Activated naive CD4-positive, alpha-beta T cell treated with anti-CD3 and anti-CD28 coated beads for 36 hours (primary cell): ENCODE results near the gene FBXW11. TPM values are rescaled to one million over a fixed set of nuclear protein-coding genes. Genes with fewer than 3 reads are reported as not detected.

Source experiments
- CTCF ChIA-PET: fragments of 350-600 bp; sonication (Branson Sonifier 250); formaldehyde crosslinking; loops from one replicate; lab custom pipeline; 2021; ENCODE audit warnings: antibody characterized with exemption; lab: Charles Lee
- DNase-seq: peaks from one replicate; pipeline ENCODE4 v3.0.0-alpha.2; 2020
- H3K27ac Mint-ChIP-seq: one replicate; pipeline ENCODE4 v1.8.0; 2021; ENCODE audit warnings: mild to moderate bottlenecking, mixed read lengths
- H3K27me3 Mint-ChIP-seq: one replicate; pipeline ENCODE4 v1.8.0; 2021; ENCODE audit warnings: low read depth, mixed read lengths
- H3K36me3 Mint-ChIP-seq: one replicate; pipeline ENCODE4 v1.8.0; 2021; ENCODE audit warnings: low read depth, mixed read lengths
- H3K4me1 Mint-ChIP-seq: one replicate; pipeline ENCODE4 v1.8.0; 2021; ENCODE audit warnings: low read depth, mixed read lengths
- H3K4me3 Mint-ChIP-seq: one replicate; pipeline ENCODE4 v1.8.0; 2021; ENCODE audit warnings: mild to moderate bottlenecking, moderate library complexity, mixed read lengths
- H3K9me3 Mint-ChIP-seq: one replicate; pipeline ENCODE4 v1.8.0; 2021; ENCODE audit warnings: mixed read lengths
- intact Hi-C: fragments of 100-400 bp; cut with micrococcal nuclease; formaldehyde crosslinking; loops from one replicate; pipeline ENCODE4 v1.15.1; 2023
- total RNA-seq, 2 experiments: library from RNA; stranded (reverse); gene quantifications; one replicate each; pipeline ENCODE4 v1.2.3, GENCODE V29; 2021

The FBXW11 gene
- total RNA-seq, 2 experiments from 2014 or later, result 32.8 to 35.5 TPM

DNA sequence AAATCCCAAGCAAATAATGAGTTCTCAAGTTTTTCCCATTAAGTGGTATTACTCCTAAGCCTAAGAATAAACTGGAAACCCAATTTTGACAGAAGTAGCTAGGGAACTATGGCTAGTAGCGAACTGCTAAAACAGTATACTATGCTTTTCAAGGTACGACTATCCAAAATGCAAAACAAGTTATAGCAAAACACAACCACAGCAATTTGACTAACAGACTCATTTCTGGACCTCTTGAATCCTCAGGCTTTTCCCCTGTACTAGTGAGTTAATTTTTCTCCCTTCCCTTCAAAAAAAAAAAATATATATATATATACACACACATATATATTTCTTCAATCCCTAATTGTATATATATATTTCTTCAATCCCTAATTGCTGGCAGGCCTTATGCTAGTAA is 7.3 kb downstream of the FBXW11 start:
- DNase-seq, result no peak
- Mint-ChIP-seq H3K4me3 (no peak overlapping the region), H3K27me3 (no peaks in the 10 kb centered on the region), H3K36me3 (peaks cover 25% of the 10 kb centered on the region), H3K27ac (no peak overlapping the region), H3K9me3 (no peaks in the 10 kb centered on the region), H3K4me1 (peaks cover 69% of the 10 kb centered on the region)
- intact Hi-C loops, result no loop called here
- CTCF ChIA-PET, result interaction anchor here (0.6 kb wide), 3 partner anchors 115 to 498 kb away, joined by 3 to 5 read pairs (median 3); no protein-coding TSS in a partner anchor

DNA sequence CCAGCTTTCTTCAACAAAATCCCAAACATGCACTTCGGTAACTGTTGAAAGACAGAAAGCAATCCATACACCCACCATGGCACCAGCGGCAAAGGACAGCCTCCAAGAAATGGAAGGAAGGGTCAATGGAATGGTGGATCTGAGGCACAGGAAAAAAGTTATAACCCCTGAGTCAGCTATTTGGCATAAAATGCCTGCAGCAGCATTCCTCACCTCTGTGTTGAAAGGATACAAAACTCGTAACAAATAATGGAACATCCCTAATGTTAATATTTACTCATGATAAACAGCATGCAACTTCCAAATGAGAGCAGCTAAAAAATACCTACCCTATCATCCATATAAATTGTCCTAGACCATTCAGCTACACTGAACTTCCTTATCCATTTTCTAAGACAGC is 9.4 kb downstream of the FBXW11 start:
- H3K4me1 Mint-ChIP-seq, result peaks cover 57% of the 10 kb centered on the region
- H3K27ac Mint-ChIP-seq, result no peak overlapping the region
- H3K4me3 Mint-ChIP-seq, result no peak overlapping the region
- no peaks in the 10 kb centered on the region for H3K9me3 Mint-ChIP-seq
- CTCF ChIA-PET, result interaction anchor here (0.6 to 1.5 kb wide), 3 partner anchors 8 to 85 kb away, joined by 3 to 4 read pairs (median 3); no protein-coding TSS in a partner anchor
- intact Hi-C loops, result no loop called here
- peaks cover 32% of the 10 kb centered on the region for H3K36me3 Mint-ChIP-seq
- no peaks in the 10 kb centered on the region for H3K27me3 Mint-ChIP-seq
- DNase-seq, result no peak

DNA sequence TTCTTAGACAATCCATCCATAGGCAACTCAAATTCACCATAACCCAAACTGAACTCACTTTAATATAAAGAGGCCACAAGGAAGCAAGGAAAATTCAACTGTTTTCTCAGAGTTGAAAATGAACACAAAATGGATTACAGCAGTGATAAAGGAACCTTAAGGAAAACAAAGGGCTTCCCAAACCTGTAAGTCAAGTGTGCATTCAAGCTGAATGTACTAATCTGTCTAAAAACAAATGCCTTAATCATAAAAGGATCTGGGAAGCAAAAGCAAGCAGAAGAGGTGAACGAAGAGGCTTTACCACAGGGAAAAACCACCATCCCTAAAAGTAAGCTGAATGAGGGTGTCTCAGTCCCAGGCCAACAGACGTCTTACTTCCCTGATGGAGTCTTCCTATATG is 13.6 kb downstream of the FBXW11 start:
- peaks cover 47% of the 10 kb centered on the region for H3K36me3 Mint-ChIP-seq
- H3K27ac Mint-ChIP-seq, result no peak overlapping the region
- CTCF ChIA-PET, result interaction anchor here (1.2 kb wide), 1 partner anchor 98 kb away, joined by 3 read pairs; no protein-coding TSS in a partner anchor

DNA sequence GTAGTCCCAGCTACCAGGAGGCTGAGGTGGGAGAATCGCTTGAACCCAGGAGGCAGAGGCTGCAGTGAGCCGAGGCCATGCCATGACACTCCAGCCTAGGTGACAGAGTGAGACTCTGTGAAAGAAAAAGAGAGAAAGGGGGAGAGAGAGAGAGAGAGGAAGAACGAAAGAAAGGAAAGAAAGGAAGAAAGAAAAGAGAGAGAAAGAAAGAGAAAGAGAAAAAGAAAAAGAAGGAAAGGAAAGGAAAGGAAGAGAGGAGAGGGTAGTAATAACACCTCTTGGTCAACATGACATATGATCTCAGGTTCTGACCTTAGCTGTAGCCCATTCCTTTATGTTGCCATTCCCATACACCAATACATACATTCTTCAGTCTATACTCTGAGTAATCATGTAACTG is 14.1 kb downstream of the FBXW11 start:
- Mint-ChIP-seq H3K27me3 (no peaks in the 10 kb centered on the region), H3K9me3 (no peaks in the 10 kb centered on the region), H3K4me1 (peaks cover 51% of the 10 kb centered on the region), H3K27ac (no peak overlapping the region), H3K4me3 (no peak overlapping the region), H3K36me3 (peaks cover 47% of the 10 kb centered on the region)
- intact Hi-C loops, result no loop called here
- DNase-seq, result no peak
- CTCF ChIA-PET, result no interaction called here

More for the DNA sequence above, 13.6 kb downstream of the FBXW11 start:
- no peak overlapping the region for H3K4me3 Mint-ChIP-seq
- no peaks in the 10 kb centered on the region for H3K9me3 Mint-ChIP-seq
- no peak for DNase-seq
- H3K27me3 Mint-ChIP-seq, result no peaks in the 10 kb centered on the region
- H3K4me1 Mint-ChIP-seq, result peaks cover 54% of the 10 kb centered on the region
- intact Hi-C loops, result no loop called here

DNA sequence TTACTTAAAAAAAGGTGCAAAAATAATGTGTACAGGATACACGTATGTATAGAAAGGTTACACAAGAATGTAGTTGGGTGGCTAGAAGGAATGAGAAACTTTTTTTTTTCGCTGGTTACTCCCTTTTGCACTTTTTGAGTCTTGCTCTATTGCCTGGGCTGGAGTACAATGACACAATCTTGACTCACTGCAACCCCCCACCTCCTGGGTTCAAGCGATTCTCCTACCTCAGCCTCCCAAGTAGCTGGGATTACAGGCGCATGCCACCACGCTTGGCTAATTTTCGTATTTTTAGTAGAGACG is 15.8 kb downstream of the FBXW11 start:
- no peak overlapping the region for H3K27ac Mint-ChIP-seq
- CTCF ChIA-PET, result interaction anchor here (0.6 to 1.5 kb wide), 2 partner anchors 15 to 477 kb away, joined by 3 read pairs; no protein-coding TSS in a partner anchor

DNA sequence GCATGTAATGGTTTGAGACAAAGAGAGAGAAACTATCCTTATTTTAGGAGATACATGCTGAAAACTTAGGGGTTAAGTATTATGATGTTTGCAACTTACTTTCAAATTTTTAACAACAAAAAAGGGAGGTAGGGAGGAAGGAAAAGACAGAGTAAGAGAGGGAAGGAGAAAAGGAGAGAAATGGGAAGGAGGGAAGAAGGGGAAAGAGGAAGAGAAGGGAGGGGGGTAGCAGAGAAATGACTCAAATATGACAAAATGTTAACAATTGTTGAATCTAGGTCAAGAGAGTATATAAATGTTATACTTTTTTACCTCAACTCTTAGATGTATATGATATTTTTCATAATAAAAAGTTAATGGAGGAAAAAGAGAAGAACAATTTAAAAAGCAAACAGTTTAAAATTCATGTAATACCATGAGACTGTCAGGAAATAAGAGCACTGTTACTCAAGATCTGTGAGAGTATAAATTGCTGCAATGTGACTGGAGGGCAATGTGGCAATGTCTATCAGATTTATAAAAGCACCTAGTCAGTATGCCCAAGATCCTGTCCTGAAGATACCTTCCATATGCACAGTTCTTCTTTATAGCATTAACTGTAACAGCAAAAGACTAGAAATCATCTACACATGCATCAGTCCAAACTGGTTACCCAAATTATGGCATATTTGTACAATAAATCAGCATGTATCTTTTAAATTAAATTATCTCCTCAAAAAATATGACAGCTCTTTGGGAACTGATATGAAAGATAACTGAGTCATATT is 16.3 kb downstream of the FBXW11 start:
- intact Hi-C loops, result loop anchor here (1.0 to 5.0 kb wide), 7 partner anchors 15 to 603 kb away; partner anchors contain the start of gene NPM1
- H3K27ac Mint-ChIP-seq, result no peak overlapping the region
- no peak for DNase-seq
- CTCF ChIA-PET, result interaction anchor here (0.6 to 1.5 kb wide), 4 partner anchors 15 to 477 kb away, joined by 3 to 7 read pairs (median 3); no protein-coding TSS in a partner anchor
- peaks cover 59% of the 10 kb centered on the region for H3K4me1 Mint-ChIP-seq
- H3K9me3 Mint-ChIP-seq, result no peaks in the 10 kb centered on the region
- no peak overlapping the region for H3K4me3 Mint-ChIP-seq
- H3K36me3 Mint-ChIP-seq, result peaks cover 41% of the 10 kb centered on the region
- H3K27me3 Mint-ChIP-seq, result no peaks in the 10 kb centered on the region

More for the DNA sequence above, 15.8 kb downstream of the FBXW11 start:
- H3K4me1 Mint-ChIP-seq, result peaks cover 58% of the 10 kb centered on the region
- no peak overlapping the region for H3K4me3 Mint-ChIP-seq
- no peak for DNase-seq
- no peaks in the 10 kb centered on the region for H3K9me3 Mint-ChIP-seq
- H3K36me3 Mint-ChIP-seq, result peaks cover 43% of the 10 kb centered on the region
- H3K27me3 Mint-ChIP-seq, result no peaks in the 10 kb centered on the region
- intact Hi-C loops, result no loop called here

DNA sequence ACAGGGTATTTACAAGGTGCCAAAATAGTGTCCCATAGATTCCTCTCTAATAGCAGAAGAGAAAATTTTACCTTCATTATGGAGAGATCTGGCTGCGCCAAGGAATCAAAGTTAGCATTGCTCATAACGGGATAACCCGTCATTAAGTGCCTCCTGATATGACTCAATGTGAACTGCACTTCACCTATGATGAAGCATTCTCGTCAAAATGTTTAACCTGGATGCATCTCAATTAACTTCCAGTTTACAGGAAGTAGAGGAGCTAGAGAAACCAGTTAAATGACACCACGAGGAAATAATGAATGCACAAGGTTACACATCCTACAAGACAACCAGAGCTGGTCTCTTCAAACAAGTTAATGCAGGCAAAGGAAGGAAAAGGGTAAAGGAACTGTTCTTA is 17.2 kb downstream of the FBXW11 start:
- H3K4me1 Mint-ChIP-seq, result peaks cover 62% of the 10 kb centered on the region

DNA sequence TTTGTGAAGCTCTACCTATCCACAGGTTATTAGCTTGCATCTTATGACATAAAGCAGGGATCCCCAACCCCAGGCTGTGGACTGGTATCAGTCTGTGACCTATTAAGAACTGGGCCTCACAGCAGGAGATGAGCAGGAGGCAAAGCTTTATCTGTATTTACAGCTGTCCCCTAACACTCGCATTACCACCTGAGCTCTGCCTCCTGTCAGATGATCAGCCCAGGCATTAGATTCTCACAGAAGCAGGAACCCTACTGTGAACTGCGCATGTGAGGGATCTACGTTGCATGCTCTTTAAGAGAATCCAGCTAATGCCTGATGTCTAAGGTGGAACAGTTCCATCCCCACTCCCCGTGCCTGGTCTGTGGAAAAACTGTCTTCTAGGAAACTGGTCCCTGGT is 19.7 kb downstream of the FBXW11 start:
- CTCF ChIA-PET, result interaction anchor here (2.0 to 3.1 kb wide), 2 partner anchors 28 to 74 kb away, joined by 5 to 13 read pairs; no protein-coding TSS in a partner anchor
- Mint-ChIP-seq H3K9me3 (peaks cover 1% of the 10 kb centered on the region), H3K27me3 (no peaks in the 10 kb centered on the region), H3K4me3 (no peak overlapping the region), H3K36me3 (peaks cover 45% of the 10 kb centered on the region), H3K4me1 (peaks cover 68% of the 10 kb centered on the region), H3K27ac (no peak overlapping the region)
- intact Hi-C loops, result loop anchor here (5.0 kb wide), 3 partner anchors 191 to 599 kb away; partner anchors contain the start of gene NPM1
- DNase-seq, result no peak

More for the DNA sequence above, 17.2 kb downstream of the FBXW11 start:
- Mint-ChIP-seq H3K36me3 (peaks cover 40% of the 10 kb centered on the region), H3K27ac (peak overlapping the region; percentile 63), H3K9me3 (no peaks in the 10 kb centered on the region), H3K27me3 (no peaks in the 10 kb centered on the region), H3K4me3 (no peak overlapping the region)
- DNase-seq, result peak; percentile 64
- CTCF ChIA-PET, result interaction anchor here (0.7 to 1.1 kb wide), 3 partner anchors 27 to 77 kb away, joined by 3 to 7 read pairs (median 3); no protein-coding TSS in a partner anchor
- intact Hi-C loops, result loop anchor here (1.0 to 5.0 kb wide), 7 partner anchors 16 to 602 kb away; partner anchors contain the start of gene NPM1

DNA sequence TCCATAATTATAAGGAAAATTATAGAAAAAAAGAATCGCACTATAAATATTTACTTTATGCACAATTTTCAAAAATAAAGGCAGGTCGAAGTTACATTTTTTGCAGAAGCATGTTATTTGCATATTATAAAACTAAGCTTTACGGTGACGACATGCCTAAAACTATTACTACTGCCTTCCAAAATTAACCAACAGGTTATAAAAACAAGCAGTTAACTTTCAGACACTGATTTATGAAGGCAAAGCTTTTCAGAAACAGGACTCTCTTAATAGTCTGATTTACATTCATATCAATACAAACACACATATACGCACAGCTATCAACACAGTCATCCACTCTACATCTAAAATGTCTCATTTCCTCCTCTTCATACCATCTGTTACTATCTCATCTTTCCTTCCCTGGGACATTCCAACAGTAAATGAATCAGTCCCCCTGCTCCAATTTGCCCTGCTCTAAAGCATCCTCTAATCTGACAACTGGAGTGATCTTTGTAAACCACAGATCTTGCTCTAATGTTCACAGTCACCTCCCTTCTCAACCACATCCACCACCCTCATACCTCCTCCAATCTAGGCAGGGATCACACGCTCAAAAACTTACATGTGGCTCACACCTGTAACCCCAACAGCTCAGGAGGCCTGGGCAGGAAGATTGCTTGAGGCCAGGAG is 21.6 kb downstream of the FBXW11 start:
- no peaks in the 10 kb centered on the region for H3K27me3 Mint-ChIP-seq
- H3K9me3 Mint-ChIP-seq, result peaks cover 14% of the 10 kb centered on the region
- H3K27ac Mint-ChIP-seq, result peak overlapping the region; percentile 50
- intact Hi-C loops, result loop anchor here (1.0 to 5.0 kb wide), 8 partner anchors 19 to 598 kb away; partner anchors contain the start of genes FBXW11 and NPM1
- H3K4me1 Mint-ChIP-seq, result peaks cover 55% of the 10 kb centered on the region
- peaks cover 47% of the 10 kb centered on the region for H3K36me3 Mint-ChIP-seq
- peak; percentile 63 for DNase-seq
- H3K4me3 Mint-ChIP-seq, result no peak overlapping the region
- CTCF ChIA-PET, result interaction anchor here (1.8 to 2.0 kb wide), 2 partner anchors 26 to 73 kb away, joined by 5 read pairs; no protein-coding TSS in a partner anchor

DNA sequence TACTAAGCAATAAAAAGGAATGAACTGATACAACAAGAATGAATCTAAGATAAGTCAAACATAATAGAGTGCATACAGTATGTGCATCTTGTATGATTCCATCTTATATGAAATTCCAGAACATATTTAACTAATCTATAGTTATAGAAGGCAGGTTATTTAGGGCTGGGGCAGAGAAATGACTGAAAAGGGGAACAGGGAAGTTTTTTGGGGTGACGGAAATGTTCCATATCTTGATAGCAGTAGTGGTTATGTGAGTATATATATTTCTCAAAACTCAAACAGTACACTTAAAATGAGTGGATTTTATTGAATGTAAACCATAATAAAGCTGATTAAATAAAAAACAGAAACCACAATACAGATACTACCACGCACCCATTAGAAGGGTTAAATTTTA is 24.6 kb downstream of the FBXW11 start:
- Mint-ChIP-seq H3K4me1 (peaks cover 52% of the 10 kb centered on the region), H3K27ac (no peak overlapping the region), H3K9me3 (peaks cover 23% of the 10 kb centered on the region), H3K4me3 (no peak overlapping the region), H3K27me3 (no peaks in the 10 kb centered on the region), H3K36me3 (peaks cover 47% of the 10 kb centered on the region)
- intact Hi-C loops, result no loop called here
- CTCF ChIA-PET, result no interaction called here
- DNase-seq, result no peak

DNA sequence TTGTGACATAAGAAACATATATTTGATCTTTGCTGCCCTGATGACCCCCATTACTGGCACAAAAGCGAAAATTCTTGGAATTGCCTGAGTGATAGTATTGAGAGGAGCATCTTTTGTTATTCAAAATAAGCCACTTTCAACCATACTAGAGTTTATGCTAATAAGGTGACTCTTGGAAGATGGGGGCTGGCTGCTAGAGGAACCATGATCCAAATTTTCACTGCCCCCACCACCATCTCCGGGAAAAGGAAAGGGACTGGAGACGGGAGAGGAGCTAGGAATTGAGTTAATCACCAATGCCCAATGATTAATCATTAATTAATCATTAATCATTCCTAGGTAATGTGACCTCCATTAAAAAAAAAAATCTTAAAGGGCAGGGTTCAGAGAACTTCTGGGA is 25.6 kb downstream of the FBXW11 start:
- peaks cover 23% of the 10 kb centered on the region for H3K9me3 Mint-ChIP-seq
- DNase-seq, result no peak
- no peaks in the 10 kb centered on the region for H3K27me3 Mint-ChIP-seq
- intact Hi-C loops, result no loop called here
- peaks cover 54% of the 10 kb centered on the region for H3K4me1 Mint-ChIP-seq
- CTCF ChIA-PET, result interaction anchor here (0.6 kb wide), 1 partner anchor 16 kb away, joined by 3 read pairs; no protein-coding TSS in a partner anchor
- H3K4me3 Mint-ChIP-seq, result no peak overlapping the region
- no peak overlapping the region for H3K27ac Mint-ChIP-seq
- peaks cover 44% of the 10 kb centered on the region for H3K36me3 Mint-ChIP-seq

DNA sequence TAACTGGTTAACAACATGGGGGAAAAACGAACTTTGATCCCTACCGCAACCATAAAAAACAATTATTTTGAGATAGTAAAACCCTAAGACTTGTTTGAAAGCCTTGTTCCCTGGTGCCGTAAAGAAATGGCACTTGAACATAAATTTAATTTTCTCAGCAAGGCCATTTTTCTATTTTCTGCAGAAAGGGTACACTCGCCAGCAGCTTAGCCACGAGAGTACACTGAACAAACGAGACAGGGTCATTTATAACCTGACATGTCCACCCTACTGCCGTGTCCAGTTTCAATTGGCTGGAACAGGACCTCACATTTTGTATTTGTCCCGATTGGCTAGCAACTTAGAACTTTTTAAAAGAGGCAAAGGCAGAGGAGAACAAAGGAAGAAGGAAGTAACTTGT is 26.8 kb downstream of the FBXW11 start:
- no peak overlapping the region for H3K4me3 Mint-ChIP-seq
- H3K9me3 Mint-ChIP-seq, result peaks cover 23% of the 10 kb centered on the region
- H3K36me3 Mint-ChIP-seq, result peaks cover 44% of the 10 kb centered on the region
- CTCF ChIA-PET, result no interaction called here
- peaks cover 58% of the 10 kb centered on the region for H3K4me1 Mint-ChIP-seq
- DNase-seq, result no peak
- intact Hi-C loops, result no loop called here
- H3K27ac Mint-ChIP-seq, result no peak overlapping the region
- no peaks in the 10 kb centered on the region for H3K27me3 Mint-ChIP-seq
